GM11168 (cell line): ENCODE measurements around the gene EID3.

Experiments used
- in situ Hi-C: fragments of 300-500 bp; cut with MboI; formaldehyde crosslinking; loops from one replicate; pipeline ENCODE4 v1.12.0; 2022; ENCODE audit warnings: low sequenced_read_pairs; ENCODE audit not compliant: unreplicated experiment

EID3 gene

DNA sequence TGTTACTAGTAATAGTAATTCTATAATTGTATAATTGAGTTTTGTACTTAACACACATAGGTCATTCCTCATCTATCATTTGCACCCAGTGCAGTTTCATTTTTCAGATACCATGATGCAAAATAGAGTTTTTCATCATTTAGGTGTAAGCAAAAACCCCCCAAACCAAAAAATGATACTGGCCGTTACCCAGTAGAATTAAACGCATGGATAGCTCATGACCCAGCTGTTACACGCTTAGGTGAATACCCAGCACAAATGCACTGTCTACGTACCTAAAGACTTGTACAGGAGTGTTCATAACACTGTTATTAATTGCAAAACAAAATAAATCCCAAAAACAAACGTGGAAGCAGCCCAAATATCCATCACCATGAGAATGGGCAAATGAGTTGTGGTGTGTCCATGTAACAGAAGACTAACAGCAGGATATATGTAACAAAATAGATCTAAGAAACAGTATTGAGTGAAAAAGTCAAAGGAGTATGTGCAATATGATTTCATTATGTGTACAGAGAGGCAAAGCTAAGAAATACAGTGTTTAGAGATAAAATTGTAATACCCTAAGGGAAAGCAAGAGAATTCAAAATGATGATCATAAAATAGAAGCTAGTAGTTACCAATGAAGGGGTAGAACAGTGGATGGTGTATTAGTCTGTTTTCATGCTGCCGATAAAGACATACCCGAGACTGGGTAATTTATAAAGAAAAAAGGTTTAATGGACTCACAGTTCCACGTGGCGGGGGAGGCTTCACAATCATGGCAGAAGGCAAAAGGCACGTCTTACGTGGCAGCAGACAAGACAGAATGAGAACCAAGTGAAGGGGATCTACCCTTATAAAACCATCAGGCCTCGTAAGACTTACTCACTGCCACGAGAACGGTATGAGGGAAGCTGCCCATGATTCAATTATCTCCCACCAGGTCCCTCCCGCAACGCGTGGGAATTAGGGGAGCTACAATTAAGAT is 49.8 kb downstream of the EID3 start:
- in situ Hi-C loops = no loop called here

DNA sequence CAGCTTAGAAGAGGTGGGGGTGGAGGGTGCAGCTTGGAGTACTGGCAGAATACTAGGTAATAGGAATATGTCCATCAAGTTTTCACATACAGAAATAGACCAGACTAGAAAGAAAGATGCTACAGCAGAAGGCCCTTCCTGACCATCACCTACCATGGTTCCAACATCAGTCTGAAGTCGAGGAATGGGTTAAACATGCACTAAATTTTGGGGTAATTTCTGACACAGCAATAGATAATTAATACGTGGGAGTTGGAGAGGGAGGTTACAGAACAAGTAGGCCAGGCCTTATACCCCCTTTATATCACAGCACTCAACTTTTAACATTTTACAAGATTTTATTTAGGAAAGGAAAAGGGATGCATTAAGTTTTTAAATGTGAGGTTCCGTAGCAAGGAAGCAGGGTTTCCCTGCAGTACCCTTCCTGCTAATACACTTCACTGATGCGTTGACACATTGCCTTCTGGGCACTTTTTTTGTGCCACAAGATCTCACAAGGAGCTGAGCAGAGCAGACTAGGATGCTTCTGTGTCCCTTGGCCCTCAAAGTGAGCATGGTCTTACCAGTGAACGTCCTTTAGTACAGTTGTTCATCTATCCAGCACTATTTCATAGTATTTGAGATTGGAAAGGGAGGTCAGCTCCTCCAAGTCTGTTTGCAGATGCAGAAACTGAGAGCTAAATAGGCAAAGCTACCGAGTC is 50.8 kb downstream of the EID3 start:
- in situ Hi-C loops = no loop called here
